Left colon (tissue), 2 donors: ENCODE data around the gene STRADB. TPM values are rescaled to one million over a fixed set of nuclear protein-coding genes. Genes with fewer than 3 reads are reported as not detected.

Experiments used
- ATAC-seq: fragments of 200-7000 bp; cut with Tn5 transposase; one replicate; pipeline ENCODE4 v1.9.1; 2020; ENCODE audit warnings: mild to moderate bottlenecking, moderate library complexity
- DNase-seq, 2 donors: peaks; one replicate each; pipeline ENCODE4 v3.0.0-alpha.2; 2020
- intact Hi-C, 2 donors: fragments of 100-400 bp; cut with DNase I in 1 of 2; cut with micrococcal nuclease in 1 of 2; formaldehyde crosslinking; loops; one replicate each; pipeline versions ENCODE4 v1.11.2 to v1.14.0; 2022; cut with DNase I, micrococcal nuclease
- long read RNA-seq: library from polyadenylated mRNA; unstranded; transcript quantifications from one replicate; pipeline ENCODE4 v2.0.0, GENCODE V29; 2021
- total RNA-seq, 2 donors: library from RNA; stranded (reverse); fragmentation: NEBNext Ultra II Directional; extraction: Animal tissue kit (Norgen Biotek cat#: 25700); gene quantifications; one replicate each; pipeline ENCODE4 v1.2.1, GENCODE V29; 2021
- donor health status: DM: no; HTN: no; CAD: no.
- donor health status: DM: yes; HTN: yes; CAD: no.

The STRADB gene, protein sequence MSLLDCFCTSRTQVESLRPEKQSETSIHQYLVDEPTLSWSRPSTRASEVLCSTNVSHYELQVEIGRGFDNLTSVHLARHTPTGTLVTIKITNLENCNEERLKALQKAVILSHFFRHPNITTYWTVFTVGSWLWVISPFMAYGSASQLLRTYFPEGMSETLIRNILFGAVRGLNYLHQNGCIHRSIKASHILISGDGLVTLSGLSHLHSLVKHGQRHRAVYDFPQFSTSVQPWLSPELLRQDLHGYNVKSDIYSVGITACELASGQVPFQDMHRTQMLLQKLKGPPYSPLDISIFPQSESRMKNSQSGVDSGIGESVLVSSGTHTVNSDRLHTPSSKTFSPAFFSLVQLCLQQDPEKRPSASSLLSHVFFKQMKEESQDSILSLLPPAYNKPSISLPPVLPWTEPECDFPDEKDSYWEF
- 10 to 100 TPM; 47.5 to 75.9 TPM for total RNA-seq
- long read RNA-seq, transcript STRADB-201 (12 exons, 2,293 nt), result major isoform, 94 of 131 reads
- long read RNA-seq, partial matches to known transcripts, result 11 of 131 reads
- long read RNA-seq, other reads (novel, unspliced or antisense), result 25 of 131 reads

DNA sequence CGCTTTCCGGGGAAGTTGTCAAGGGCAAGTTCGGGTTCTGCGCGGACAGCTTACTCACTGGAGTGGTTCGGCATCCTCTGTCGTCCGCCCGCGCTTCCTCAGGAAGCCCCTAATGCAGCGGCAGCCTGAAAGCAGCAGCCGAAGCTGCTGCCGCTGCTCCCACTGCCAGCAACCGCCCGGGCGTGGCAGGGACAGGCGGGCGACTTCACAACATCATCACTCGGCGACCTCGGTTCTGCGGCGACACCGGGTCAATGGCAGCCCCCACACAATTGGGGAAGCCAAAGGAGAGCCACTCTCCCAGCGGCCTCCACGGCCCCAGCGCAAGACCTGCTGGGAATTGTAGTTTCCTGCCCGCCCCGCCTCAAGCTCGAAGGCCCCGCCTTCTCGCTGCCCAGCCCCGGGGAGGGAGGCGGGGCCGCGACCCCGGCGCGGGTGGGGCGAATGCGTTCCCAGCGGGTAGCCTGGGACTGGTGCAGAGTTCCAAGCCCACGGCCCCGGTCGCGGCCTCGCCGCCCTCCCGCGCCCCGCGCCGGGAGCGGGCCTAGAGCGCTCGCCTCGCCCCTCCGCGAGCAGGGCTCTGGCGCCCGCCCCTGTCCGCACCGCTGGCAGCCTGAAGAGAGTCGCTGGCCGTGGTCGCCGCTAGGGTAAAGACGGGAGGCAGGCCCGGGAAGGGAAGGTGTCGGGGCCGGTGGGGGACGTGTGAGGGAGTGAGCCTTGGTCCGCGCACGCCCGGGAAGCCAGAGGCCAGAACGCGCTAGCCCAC, at the start of gene STRADB, which contains the start of gene TRAK2:
STRADB (plus strand) TSS at position 449 of the 766 bp plus-strand sequence. CDS start 3,101 bp downstream, outside the sequence.
TRAK2 (minus strand) TSS at position 167 of the 766 bp plus-strand sequence. CDS start 30,951 bp downstream, outside the sequence.
- intact Hi-C loops, result no loop called here
- DNase-seq, result peak; percentile 94 to 97
- ATAC-seq, result peak; percentile 84

DNA sequence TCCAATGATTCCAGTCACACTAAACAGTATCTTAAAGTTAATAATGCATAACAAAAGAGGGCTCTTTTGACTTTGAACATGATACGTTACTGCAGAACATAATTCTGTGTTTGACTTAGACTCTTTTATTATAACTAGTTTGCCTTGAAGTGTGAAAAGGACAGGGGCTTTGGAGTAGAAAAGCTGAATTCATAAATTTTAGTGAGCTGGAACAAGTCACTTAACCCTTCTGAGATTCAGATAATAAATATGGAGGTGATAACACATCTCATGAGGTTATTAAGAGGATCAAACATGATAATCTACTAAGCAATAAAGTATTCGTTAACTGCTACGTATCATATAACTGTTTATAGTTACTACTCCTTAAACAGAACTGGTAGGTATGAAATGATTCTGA, 49.7 kb upstream of the STRADB start:
- no peak for ATAC-seq
- intact Hi-C loops, result no loop called here

DNA sequence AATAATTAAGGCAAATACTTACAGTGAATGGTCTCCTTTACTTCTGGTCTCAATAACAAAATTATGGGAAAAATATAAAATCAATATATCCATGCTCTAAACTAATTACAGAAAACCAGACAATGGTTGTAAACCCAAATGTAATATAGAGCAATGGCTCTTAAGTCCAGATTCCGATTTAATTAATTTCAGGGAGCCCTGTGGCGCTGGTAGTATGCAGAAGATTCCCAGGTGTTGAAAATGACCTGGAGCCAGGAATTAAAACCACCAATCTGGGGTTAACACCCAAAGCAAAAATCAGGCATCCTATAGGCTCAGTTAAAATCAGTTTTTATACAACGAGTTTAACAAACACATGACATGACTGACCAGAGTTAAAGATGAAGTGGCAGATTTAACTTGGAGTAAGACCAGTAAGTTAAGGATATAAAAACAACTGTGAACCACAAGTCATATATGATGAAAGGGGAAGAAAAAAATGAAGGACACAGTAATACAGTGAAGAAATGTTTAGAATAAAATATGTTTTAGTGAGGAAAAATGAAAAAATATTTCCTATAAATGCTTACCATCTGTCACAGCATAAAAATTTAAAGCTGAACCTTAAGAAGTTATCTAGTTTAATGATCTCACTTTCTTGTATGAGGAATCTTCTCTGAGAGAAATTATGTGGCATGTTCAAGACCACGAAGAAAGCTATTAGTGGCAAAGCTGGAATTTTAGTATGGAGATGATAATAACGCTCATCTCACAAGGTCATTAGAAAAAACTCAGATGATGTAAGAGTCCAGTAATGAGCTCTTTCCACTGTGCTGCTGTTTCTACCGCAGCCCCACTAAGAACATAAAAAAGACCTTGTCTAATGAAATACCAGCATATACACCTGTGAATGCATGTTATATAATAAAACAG, 48.6 kb upstream of the STRADB start:
- DNase-seq (no peak), ATAC-seq (no peak)
- intact Hi-C loops, result no loop called here

More for the DNA sequence above, 49.7 kb upstream of the STRADB start:
- no peak for DNase-seq

DNA sequence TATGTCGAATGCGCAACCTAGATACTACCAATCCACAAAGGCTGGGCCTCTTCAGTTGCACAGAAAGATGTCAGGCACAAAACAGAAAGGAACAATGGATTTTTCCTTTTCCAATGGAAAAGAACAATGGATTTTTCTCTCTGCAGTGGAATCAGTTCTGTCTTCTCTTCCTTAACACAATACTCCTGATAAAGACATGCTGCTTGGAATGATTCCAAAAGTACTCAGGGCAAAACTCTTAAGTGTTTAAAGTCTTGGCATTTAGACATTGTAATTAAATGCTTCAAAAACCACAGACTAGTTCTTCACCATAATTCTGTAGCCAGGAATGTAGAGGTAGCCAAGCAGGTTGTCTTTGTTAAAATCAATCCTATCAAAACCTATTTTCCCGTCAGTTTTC, 47.7 kb upstream of the STRADB start:
- ATAC-seq (peak; percentile 44), DNase-seq (no peak)
- intact Hi-C loops, result no loop called here

DNA sequence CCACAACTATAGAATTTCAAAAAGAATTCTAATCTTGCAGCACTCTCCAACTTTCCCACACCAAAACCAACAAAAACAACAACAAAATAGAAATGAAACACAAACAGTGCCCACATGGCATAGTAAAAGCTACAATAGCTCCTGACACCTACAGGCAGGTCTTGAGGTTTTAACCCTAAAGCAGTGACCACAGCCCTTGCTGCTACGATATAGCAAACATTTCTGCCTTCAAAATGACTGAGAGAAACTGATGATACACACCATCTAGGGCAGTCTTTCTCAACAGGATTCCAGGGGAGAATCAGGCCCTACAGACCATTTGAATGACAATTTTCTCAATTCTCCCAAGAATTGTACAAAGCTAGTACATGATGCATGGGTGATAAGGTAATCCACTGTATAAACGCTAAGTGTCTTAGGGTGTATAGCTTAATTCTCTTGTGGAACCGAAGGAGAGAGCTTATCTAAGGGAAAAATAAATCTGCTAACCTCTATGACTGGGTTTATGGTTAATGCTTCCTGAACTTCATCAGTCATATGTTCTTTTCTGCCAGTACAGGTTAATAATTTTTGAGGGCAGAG, 46.8 kb upstream of the STRADB start:
- no peak for DNase-seq
- intact Hi-C loops, result no loop called here
- no peak for ATAC-seq

DNA sequence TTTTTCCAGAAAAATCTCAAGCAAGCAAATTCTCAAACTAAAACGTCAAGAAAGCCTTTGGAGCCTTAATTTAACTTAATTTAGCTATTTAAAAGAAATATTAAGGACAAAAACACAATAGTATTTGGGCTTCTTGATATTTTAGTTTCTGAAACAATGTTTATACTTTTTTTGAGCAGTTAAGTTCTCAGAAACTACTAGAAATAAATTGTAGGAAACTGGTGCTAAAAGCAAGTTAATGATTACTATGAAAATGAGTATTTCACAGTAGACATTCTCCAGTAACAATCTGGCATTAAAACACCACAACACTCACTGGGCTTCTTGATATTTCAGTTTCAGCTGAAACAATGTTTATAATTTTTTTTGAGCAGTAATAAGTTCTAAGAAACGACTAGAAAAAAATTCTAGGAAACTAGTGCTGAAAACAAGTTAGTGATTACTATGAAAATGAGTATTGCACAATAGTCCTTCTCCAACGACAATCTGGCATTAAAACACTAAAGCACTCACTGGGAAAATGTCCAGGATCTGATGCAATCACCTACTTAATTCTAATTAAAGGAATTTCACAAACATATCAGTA, 45.4 kb upstream of the STRADB start:
- DNase-seq, result no peak
- intact Hi-C loops, result no loop called here
- ATAC-seq, result peak; percentile 36

DNA sequence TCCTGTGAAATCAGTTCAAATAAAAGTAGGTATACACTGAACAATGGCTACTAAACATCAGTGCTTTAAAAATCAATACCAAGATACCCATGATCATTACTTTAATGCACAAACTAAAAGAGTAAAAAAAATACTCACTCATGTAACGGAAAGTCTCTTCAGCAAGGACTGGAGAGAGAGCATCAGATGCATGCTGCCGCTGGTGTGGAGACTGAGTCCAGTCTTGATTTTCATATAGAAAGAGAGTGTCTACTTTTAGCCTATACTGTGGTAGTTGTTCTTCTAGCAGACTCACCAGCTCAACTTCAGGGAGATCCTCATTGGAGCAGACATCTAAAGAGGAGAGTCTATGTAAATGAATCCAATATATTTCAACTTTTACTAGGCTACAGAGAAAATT, 44.3 kb upstream of the STRADB start:
- no peak for DNase-seq
- intact Hi-C loops, result no loop called here

DNA sequence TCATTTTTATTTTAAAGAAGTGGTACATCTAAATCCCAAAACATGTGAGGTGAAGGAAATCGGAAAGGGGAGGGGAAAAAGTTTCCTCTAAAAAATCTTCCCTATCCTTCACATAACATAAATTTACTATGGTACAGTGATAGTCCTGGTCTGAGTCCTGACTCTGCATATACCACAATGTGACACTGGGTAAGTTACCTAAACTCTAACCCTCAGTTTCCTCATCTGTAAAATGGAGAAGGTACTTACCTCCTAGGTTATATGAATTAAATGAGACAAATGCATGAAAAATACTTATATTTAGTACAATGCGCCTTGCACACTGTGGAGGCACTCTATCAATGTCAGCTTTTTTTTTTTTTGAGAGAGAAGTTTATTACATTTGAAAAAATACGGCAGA, 42.6 kb upstream of the STRADB start:
- intact Hi-C loops, result no loop called here
- DNase-seq (no peak), ATAC-seq (no peak)

More for the DNA sequence above, 44.3 kb upstream of the STRADB start:
- no peak for ATAC-seq

DNA sequence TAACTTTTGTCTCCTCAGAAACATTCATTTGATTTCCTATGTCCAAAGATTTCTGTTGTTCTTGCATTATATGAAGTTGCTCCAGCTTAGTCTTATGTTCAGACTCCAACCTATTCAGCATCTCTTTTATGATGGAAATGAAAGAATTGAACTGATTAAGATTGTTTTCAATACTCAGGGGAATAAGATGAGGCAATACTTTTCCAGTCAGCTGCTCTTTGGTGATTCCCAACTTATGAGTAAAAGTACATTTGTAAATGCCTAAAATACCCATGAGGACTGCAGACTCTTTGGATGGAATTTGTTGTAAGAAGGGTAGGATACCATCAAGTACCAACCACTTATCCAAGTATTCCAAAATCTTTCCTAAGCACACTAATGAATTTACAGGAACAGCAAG, 40.1 kb upstream of the STRADB start:
- intact Hi-C loops, result no loop called here
- ATAC-seq, result no peak

DNA sequence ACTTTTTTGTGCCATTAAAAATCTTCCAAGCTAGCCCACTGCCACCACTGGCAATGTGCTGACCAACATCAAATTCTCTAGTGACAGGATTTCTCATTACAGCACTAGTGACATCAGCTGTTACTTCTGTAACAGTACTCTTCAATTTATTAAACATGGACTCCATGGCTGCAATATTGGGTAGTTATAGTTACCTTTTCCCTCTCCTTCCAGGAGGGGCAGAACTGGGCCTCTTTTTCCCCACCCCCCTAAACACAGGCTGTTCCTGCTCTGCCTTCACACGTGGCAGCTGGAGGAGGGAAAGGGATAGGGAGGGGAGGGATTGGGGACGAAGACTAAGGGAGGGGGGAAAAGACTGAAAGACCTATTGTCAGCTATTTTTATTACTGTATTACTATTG, 38.4 kb upstream of the STRADB start:
- DNase-seq (no peak), ATAC-seq (no peak)
- intact Hi-C loops, result no loop called here

More for the DNA sequence above, 40.1 kb upstream of the STRADB start:
- no peak for DNase-seq

DNA sequence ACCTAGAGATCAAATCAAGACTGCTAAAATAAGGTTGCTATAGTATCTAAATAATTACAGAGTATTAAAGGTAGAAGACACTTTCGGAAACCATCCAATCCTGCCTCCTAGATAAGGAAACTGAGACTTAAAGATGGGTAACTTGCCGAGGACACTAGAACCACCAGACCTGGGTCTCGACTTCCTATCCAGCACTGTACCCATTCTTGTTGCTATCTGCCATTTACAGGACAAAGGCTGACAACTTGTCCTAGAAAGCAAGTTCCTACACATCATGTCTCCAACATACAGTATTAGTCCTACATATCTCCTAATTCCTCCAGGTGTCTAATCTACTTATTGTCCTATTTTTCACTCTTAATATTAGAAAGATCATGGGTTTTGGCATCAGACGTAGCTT, 38.0 kb upstream of the STRADB start:
- intact Hi-C loops, result no loop called here
- DNase-seq (no peak), ATAC-seq (no peak)

DNA sequence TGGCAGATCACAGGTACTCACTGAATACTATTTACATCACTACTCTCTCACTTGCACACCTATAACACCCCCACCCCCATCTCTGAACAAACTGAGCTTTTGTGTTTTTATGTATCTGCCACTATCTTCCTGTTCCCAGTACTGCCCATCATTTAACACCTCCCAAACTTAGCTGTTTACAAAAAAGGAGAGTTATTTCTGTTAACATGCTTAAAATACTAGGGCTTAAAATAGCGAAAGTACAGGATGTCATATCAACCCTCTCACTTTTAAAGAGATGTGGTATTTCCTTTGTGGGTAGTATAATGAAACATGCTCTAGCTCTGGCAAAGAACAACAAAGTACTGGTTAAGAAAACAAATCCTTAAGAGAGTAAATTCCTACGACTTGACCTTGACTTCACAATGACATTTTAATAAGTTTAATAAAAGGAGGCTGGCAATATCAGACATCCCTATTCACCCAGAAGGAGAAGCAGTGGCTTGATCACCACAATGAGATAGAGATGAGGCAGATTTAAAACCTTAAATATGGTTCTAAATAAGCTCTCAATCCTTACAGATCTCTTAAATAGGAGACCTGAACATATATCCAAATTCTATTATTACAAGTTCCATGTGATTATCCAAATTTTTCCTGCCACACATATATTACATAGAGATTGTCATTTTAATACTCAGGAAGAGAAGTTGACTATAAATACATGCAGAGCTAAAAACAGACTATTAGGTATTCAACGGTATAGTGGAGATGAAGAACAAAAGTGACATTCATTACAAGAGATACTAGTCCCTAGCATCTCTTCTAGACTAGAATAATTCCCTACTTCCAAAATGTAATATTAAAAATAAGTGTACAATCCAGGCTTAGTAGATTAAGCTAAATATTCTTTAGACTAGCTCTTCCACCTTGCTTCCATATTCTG, 37.2 kb upstream of the STRADB start:
- ATAC-seq (no peak), DNase-seq (no peak)
- intact Hi-C loops, result no loop called here

DNA sequence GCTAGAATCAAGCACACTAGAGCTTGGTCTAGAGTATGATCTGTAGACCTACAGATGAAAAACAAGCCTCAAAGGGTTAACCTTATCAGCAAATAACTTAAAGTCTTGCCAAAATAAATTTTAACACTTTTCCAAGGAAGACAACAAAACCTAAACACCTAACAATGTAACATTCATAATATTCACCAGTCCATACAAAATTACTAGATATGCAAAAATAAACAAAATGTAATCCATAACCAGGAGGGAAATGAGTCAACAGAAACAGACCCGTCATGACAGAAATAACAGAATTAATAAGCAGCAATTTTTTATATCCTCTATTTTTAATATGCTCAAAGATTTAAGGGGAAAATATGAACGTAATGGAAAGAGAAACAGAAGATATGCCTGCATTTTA, 36.4 kb upstream of the STRADB start:
- ATAC-seq, result no peak
- DNase-seq, result no peak
- intact Hi-C loops, result no loop called here

DNA sequence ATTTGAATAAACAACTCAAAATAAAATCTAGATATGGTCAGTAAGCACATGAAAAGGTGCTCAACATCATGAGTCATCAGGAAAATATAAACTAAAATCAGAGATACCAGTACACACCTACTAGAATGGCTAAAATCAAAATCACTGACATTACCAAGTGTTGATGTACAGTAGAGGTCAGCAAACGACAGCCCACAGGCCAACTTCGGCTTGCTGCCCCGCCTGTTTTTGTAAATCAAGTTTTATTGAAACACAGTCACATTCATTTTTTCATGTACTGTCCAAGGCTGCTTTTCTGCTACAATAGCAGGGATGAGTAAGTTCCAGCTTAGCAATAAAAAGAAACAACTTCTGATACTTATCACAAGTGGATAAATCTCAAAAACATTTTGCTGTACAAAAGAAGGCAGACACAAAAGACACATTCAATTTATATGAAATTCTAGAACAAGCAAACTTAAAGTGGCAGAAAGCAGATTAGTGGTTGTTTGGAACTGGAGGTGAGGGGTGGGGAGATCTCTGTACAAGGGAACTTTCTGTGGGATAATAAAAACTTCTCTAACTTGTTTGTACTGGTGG, 32.4 kb upstream of the STRADB start:
- peak in 1 of 2 donors; percentile 32 for DNase-seq

DNA sequence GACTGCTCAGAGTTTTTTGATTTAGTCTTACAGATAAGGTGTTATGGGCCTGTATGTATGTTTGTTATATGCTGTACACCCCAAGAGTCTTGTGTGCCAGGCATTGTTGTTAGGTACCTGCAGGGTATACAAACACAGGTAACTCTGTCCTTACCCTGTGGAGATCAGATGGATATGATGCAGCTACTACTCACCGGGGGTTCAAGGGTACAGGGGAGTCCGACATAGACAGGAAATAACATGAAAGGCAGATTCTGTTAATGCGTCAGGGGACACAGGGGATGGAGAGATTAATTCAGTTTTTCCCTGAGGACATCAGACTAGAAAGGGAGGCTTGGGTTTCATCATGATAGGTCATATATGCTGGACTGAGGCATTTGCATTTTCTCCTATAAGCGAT, 31.6 kb upstream of the STRADB start:
- ATAC-seq, result no peak
- DNase-seq, result no peak
- intact Hi-C loops, result no loop called here

More for the DNA sequence above, 32.4 kb upstream of the STRADB start:
- intact Hi-C loops, result no loop called here
- peak; percentile 85 for ATAC-seq

DNA sequence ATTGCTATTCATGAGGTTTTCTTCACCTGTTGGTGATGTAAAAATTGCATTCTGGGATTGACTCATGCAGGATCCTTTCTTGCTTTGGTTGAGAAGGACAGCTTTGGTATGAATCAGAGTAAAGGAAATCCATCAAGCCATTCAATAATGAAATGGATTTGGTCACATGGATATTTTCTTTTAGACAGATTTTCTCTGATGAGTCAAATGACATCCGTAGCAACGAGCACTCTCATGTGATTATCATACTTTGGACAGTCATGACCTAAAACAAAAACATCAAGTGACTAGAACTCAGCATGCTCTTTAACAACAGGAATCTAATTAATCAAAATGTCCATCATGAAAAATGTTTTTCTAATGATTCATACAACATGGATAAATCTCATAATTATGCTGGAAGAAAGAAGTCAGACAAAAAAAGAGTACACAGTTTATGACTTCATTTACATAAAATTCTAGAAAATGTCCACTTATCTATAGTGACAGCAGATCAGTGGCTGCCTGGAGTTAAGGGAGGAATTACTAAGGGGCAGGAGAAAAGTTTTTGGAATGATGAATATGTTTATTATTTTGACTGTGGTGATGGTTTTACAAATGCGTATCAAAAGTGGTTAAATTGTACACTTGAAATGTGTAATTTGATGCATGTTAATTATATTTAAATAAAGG, 31.0 kb upstream of the STRADB start:
- DNase-seq (no peak), ATAC-seq (no peak)
- intact Hi-C loops, result no loop called here
